ENCODE data around the gene FHIP1B. TPM values are rescaled to one million over a fixed set of nuclear protein-coding genes. Genes with fewer than 3 reads are reported as not detected.

The FHIP1B gene
- total RNA-seq, 1 donor from 2014 or later: 65.4 TPM

DNA sequence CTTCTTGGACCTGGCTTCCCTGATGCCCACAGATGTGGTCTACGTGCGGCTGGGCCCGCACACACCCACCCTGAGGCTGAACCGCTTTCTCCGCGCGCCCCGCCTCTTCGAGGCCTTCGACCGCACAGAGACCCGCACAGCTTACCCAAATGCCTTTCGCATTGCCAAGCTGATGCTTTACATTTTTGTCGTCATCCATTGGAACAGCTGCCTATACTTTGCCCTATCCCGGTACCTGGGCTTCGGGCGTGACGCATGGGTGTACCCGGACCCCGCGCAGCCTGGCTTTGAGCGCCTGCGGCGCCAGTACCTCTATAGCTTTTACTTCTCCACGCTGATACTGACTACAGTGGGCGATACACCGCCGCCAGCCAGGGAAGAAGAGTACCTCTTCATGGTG, 5.7 kb upstream of the FHIP1B start:
- DNase-seq (ENCODE audit: low spot score): no peak

DNA sequence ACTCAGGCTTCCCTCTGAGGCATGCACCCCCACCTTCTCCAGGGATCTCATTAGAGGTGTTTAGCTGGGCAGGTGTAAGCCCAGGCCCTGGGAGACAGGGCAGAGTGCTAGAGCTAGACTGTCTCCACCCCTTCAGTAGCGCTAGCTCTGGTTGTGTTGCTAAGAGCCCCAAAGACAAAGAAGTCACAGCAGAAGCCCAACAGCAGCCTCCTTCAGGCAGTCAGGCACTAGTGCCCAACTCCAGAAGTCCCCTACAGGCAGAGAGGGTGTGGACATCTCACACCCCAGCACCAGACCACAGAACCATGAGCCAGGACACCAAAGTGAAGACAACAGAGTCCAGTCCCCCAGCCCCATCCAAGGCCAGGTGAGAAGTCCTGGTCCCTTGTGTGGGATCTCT, 4.5 kb upstream of the FHIP1B start, which contains the start of gene CNGA4:
CNGA4 (plus strand) TSS at position 188 of the 400 bp plus-strand sequence; CDS start at position 306, 118 bp downstream.
- no peak for DNase-seq (ENCODE audit: low spot score)

DNA sequence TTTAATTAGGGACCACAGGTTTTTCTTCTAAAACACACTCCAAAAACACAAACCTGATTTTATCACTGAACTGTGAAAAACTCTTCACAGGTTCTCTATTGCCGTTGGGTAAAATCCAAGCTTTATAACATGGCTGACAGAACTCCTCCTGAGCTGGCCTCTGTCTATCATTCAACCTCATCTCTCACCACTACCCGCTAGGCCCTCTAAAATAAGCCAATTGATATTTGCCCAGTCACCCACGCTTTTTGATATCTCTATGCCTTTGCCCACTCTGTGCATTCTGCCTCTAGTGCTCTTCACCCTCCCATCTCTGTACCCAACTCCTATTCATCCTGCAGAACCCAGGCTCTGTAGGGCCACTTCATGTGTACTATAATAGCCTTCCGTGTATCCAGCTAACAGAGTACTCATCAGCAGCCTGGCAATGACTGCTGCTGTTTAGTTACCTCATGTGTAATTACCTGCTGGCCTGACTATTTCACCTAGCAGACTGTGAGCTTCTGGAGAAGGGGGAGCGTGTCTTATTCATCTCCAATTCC, 3.4 kb upstream of the FHIP1B start:
- no peak for DNase-seq (ENCODE audit: low spot score)

DNA sequence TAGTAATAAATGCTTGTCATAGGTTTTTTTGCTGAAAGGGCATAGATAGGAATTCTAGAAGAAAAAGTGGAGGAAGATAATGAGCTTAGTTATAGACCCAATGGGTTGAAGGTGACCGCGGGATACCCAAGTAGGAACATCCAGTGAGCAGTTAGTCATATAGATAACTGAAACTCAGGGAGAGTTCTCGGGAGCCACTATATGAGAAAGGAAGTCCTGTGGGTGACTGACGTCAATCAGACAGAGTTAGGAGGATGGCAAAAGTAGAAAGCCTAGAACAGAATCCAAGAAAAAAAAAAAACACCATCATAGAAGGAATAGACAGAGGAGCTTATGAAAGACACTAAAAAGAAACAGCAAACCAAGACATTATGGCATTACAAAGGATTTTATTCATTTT, 2.8 kb upstream of the FHIP1B start:
- DNase-seq (ENCODE audit: low spot score): no peak

DNA sequence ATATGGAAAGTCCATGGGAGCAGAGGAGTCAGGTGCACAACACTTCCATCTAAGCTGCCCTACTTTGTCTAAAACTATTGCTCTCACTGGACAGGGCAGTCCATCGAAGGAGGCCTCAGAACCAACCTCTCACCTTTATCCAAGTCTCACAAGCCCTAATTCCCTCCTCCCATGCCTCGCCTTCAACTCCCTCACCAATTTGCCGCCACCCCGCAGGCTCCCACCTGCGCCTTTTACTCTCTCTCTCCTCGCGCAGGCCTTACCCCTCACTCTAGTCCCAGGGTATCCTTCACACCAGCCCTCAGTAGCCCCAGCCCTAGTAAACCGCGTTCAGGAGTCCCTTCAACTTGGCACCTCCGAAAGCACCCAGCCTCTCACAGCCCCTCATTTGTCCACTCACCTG, 451 bp downstream of the FHIP1B start:
- no peak for DNase-seq (ENCODE audit: low spot score)

DNA sequence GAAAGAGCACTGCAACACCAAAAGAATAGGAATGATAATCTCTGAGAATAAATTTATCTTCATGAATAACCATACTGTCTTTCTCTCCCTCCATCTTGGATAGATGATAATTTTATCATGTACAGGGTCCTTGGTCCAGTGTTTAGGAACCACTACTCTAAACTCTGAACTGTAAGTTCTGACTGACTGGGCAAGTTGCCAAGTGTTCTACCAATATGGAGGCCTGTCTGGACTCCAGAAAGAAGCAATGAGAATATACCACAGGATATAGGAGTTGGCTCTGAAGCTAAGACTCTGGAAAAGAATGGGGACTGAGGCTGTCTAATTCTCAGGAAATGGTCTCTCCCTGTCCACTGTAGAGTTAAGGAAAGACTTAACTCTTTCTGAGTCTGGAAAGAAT, 1.5 kb downstream of the FHIP1B start:
- no peak for DNase-seq (ENCODE audit: low spot score)

DNA sequence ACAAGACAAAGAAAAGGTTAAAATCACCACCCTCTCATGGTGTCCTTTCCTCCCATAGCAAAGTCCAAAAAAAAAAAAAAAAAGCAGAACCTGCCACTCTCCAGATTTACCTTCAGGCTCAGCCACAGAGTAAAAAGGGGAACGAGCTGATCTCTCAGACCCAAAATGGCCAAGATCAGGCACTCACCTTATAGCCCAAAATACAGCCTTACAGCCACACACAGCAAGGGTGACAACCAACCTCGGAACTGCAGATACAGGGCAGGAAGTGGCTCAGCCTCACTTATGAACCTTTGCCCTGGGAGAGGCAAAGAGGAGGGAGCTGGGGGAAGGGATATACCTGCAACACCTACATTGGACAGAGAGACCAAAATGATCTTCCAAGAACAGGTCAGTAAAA, 4.5 kb downstream of the FHIP1B start:
- DNase-seq (ENCODE audit: low spot score): peak; percentile 34

DNA sequence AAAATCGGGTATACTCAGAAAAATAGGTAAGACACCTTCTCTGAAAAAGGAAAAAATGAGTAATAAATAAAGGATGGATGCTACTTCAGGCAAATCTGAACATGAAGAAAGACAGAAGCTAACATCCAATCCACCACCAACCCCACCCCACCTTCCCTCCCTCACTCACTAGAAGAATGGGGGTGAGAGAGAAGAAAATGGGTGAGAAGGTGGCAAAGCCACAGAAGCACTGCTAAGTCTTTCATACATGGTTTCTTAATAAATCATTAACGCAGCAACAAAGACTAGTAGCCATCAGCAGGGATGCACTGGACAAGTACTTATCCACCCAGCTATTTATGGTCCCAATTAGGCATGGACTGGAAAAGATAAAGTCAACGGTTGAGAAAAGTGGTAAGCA, 5.9 kb downstream of the FHIP1B start:
- DNase-seq (ENCODE audit: low spot score): no peak

DNA sequence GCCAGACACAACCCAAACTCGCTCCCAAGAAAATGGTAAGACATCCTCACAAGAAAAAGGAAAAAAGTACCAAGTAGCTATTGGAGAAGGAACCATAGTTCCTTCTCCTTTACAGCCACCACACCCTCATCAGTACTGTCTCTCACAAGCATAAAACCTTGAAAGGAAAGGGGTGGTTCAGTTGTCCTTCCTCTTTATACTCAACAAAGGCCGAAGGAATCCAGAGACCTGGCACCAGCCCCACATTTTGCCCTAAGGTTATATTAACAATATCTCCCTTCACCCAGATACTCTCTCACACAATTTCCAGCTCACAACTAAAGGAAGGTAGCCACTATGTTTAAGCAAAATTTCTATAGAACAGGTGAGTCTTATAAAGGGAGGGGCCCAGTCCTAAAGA, 8.5 kb downstream of the FHIP1B start:
- DNase-seq (ENCODE audit: low spot score): no peak

DNA sequence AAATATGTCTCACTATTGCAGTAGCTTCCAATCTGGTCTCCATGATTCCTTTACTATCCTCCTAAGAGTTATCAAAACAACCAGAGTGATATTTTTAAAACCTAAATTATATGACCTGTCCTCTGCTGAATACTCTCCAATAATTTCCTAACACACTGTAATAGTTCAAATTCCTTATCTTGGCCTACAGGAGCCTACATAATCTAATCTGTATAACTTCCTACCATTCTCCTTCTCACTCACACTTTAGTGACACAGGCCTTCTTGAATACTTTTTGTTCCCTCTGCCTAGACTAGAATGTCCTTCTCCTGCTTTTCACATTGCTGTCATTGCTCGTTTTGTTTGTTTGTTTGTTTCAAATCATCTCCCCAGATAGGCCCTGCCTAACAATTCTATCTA, 9.4 kb downstream of the FHIP1B start:
- no peak for DNase-seq (ENCODE audit: low spot score)

DNA sequence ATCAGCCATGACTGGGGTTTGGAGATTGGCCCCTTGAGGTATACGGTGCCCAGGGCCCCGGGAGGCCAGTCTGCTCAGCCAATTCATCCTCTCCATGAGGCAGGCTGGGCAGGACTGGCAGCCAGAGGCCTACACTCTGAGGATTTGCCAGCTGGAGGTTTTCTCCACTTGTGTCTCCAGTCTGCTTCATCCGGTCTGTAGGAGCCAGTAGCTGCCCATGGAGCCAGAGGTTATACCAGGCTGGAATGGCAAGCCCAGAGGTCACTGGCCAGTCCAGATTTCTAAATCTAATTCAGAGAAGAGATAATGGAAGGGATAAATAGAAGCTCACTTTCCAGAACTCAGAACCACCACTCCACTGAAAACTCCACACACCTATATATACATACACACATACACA, 10.0 kb downstream of the FHIP1B start:
- no peak for DNase-seq (ENCODE audit: low spot score)

DNA sequence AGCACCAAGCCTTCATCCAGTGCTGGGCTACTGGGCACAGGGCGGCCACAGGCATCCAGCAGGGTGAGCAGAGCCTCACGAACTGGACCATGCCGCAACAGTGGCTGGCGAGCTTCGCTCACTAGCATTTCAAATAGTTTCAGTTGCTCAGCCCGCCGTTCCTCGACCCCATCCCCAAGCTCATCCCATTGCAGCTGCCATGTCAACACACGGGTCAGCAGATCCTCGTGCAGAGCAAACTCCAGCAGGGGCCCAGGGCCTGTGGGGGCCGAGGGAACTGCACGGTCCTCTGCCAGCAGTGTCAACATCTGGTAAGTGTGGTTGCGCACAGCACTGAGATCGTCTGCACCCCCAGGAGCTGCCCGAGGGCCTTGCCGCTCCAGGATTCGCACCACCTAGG, 10.6 kb downstream of the FHIP1B start:
- no peak for DNase-seq (ENCODE audit: low spot score)

DNA sequence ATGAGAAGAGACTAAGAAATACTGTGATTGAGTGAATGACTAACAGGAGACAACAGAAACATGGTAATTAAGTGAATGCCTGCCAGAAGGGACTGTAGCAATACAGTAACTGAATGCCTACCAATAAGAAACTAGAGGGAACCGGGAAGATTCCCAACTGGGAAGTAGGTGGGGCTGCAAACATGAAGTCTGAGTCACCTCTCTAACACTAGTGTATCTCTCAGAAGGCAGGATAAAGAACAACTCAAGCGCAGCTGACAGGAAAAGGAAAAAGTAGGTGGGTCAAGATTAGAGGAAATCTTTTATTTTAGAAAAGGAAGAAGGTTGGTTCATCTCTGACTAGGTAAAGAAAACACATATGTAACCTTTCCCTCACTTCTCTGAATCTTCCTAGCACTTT, 15.1 kb downstream of the FHIP1B start:
- DNase-seq (ENCODE audit: low spot score): peak; percentile 29

DNA sequence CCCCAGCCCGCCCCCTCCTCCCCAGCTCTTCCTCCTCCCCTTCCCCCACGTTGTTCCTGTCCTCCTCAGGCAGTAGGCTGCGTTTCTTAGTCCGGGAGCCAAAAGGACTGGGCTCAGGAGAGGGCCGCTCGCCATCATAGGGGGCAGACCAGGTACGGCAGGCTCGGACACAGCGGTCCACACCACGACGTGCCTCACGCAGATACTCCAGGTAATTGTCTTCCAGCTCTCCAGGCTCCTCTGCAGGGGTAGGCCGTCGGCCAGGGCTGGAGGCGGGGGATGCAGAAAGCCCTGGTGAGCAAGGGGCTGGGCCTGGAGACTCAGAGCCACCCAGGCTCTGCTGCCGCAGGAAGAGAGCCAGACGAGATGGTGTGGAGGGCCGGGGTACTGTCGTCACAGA, 16.7 kb downstream of the FHIP1B start:
- no peak for DNase-seq (ENCODE audit: low spot score)

DNA sequence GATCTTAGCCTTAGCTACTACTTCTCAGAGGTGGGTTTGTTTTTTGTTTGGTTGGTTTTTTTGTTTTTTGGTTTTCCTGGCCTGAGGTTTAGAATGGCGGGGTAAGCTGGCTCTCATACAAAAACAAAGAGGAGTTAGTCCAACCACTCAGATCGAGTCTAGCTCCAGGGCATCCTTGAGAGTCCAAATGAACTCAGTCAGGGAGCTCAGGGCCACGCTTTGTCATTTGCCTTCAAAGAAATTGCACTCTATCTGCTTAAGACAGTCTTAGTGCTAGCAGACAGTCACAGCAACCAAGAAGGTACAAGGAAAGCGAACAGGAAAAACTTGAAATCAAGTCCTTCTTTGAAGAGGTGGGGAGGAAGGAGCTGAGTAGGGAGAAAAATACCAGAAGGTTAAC, 17.9 kb downstream of the FHIP1B start:
- DNase-seq (ENCODE audit: low spot score): no peak

DNA sequence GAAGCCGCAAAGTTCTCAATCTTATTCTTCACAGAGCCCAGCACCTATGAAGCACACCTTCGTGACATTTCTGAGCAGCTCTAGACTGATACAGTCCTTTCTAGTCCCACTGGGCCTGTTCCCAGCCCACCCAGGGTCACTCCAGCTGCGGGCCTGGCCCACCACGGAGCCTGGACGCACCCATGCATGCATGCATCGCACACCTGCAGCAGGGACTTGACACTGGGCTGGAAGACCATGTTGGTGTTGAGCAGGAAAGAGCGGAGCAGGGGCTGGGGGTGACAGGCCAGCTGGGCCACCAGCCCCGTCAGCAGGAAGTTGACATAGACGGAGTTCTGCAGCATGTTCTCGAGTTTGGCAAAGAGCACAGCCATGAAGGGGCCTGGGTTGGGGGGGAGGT, 19.9 kb downstream of the FHIP1B start:
- no peak for DNase-seq (ENCODE audit: low spot score)

DNA sequence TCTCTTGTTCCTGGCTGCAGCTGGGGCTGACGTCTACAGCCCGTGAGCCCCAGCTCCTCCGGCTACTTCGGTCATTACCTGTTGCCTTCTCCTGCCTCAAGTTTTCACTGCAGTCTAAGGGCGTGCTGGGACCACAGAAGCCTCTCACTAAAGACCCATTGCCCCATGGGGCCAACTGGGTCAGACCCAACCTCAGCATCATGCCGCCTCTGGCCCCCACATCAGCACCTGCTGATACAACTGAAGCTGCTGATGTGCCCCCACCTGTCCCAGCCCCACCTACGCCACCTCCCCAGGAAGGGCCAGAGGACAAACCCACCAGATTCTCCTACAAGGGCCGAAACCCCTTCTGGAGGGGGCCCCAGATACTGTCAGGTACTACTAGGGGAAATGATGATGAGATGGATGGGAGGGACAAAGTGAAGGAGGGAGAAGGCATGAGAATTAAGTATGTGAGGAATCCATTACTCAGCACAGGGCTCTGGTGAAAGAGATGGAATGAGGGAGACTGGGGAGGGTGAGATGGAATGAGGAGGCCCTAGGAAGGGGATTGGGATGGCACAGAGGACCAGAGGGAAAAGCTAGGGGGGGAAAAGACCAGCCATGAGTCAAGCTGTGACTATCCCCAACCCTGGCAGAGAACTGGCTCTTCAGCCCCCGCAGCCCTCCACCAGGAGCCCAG, 24.0 kb downstream of the FHIP1B start:
- no peak for DNase-seq (ENCODE audit: low spot score)

DNA sequence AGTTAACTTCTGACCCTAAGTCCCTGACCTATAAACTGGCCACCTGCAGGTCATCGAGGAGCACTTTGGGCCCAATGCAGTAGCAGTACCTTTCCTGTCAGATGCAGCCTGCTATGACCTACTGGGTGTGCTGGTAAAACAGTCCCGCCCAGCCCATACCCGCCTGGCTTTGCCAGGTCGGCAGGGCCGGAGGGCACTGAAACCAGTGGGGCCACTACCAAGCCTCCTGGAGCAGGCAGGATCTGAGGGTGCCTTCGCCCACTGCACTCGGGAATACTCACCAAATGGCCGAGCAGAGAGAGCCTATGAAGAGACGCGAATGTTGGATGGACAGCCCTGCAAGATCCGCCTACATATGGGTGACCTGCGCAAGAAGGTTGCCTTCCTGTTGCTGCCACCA, 24.6 kb downstream of the FHIP1B start:
- DNase-seq (ENCODE audit: low spot score): no peak

DNA sequence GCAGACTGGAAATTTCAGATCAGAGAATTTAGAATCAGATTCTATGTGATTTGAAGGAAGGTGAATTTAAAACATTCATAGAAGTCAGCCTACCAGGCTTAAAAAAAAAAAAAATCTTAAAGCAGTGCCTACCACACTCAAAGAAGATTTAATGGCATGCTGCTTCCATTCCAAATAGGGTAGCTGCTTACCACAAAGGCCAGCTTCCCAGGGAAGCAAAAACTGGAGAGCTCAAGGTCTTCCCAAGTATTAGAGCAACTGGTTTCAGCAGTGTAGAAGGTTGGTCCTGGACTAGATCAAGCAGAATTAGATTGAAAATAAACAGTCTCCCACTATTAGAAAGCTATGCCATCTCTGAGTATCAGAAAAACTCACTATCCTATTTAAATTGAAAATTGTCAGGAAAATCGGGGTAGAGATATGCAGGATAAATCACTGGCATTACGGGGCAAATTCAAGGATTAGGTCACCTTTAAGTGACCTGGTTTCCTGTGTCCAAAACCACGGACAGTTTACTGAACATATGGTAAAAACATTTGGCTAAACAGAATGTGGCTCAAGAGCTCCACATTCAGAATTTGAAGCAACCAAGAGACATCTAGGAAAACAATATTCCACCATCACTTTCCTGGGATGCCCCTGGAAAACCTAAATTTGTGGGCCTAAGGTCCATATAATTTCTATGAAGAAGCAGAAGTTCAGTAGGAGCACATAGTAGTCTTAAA, 27.8 kb downstream of the FHIP1B start:
- no peak for DNase-seq (ENCODE audit: low spot score)

DNA sequence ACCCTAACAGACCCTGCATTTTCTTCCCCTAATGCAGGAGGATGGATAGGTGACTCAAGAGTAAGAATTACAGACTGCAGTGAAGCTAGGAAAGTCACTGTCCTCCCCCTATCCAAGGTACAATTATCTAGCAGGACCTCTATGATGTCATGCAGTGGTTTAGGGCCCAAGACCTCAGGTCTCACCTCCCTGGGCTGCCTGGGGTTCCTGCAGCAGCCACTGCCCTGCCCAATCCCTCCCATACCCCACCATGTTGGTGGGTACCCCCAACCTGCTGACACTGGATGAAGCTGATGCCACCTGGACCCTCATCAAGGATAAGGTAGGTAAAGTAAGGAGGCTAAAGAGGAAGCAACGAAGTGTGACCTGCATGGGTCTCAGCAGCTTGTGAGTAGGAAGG, 29.1 kb downstream of the FHIP1B start, which contains the start of gene C11orf42:
C11orf42 (plus strand) TSS at position 192 of the 400 bp plus-strand sequence; CDS start at position 251, 59 bp downstream.
- no peak for DNase-seq (ENCODE audit: low spot score)

DNA sequence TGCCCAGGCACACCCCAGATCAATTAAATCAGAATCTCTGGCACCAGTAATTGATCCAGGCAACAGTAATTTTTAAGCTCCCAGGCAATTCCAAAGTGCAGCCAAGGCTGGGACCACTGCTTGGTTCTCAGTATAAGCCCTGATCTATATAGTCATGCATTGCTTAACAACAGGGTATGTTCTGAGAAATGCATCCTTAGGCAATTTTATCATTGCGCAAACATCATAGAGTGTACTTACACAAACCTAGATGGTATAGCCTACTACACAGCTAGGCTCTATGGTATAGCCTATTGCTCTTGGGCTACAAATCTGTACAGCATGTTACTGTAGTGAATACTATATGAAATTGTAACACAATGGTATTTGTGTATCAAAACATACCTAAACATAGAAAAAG, 29.7 kb downstream of the FHIP1B start:
- DNase-seq (ENCODE audit: low spot score): no peak

DNA sequence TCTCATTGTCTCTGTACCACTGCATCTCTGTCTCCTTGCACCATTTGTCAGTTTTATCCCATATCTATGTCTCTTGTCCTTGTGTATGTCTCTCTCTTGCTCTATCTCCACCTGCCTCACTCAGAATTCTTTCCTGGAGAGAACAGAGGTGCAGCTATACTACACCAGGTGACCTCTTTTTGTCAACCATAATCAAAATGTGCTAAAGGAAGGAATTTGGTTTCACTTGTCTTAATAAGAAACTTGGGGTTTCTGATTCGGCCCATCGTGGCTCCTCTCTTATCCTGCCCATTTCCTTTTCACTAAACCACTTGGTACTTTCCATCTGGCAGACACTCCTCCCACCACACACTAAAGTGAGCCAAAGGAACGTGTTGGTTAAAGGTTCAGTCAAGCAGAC, 31.1 kb downstream of the FHIP1B start:
- no peak for DNase-seq (ENCODE audit: low spot score)

DNA sequence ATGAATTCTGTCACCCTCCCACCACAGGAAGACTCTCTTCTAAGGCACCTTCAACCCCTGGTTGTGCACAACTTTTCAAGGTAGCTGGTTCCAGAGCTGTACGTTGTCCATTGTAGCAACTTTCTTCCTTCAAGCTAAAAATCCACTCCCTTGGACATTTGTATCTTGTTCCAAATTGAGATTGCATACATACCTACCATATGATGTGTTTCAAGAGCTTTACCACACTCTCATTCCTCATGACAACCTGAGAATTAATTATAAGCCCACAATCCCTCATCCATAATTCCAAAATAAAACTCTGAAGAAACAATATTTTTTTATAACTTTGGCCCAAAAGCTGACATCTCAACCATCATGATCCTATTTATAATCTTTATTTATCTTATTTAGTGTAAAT, 32.4 kb downstream of the FHIP1B start:
- no peak for DNase-seq (ENCODE audit: low spot score)
